ENCODE measurements around the gene COL8A1.

GRCh38 chr3:99674086-99674789 is 35.8 kb downstream of the COL8A1 start:
- TF ChIP-seq POLR2A (IDR thresholded peaks at IDR 0.05) (no peak), CTCF (IDR thresholded peaks at IDR 0.05) (no peak)

All from testis (tissue), 2 donors.